SK-N-SH (cell line): ENCODE data around the gene KLF7. TPM values are rescaled to one million over a fixed set of nuclear protein-coding genes. Genes with fewer than 3 reads are reported as not detected.

Experiments
- CTCF ChIA-PET: fragments of 300-600, 350-600 bp; formaldehyde crosslinking; extraction: SDS; loops from one replicate; lab custom pipeline; 2021; lab: Yijun Ruan, JAX
- POLR2A ChIA-PET: fragments of 350-600 bp; sonication (Branson Sonifier 250); formaldehyde crosslinking; extraction: SDS; loops from one replicate; lab custom pipeline; 2020; ENCODE audit warnings: antibody characterized with exemption, inconsistent platforms; lab: Yijun Ruan, JAX
- DNase-seq: peaks from one replicate; pipeline ENCODE4 v3.0.0; 2012
- H2AFZ ChIP-seq: fragments of 200-600 bp; sonication (generic); 2 replicates; pipeline ENCODE4 v1.8.1; 2016; ENCODE audit warnings: antibody characterized with exemption, mild to moderate bottlenecking, low read depth
- H3F3A ChIP-seq: fragments of 200-600 bp; sonication (generic); replicated peaks from 2 replicates; pipeline ENCODE3; 2016; ENCODE audit warnings: antibody characterized with exemption, mild to moderate bottlenecking; ENCODE audit not compliant: insufficient read depth
- H3K27ac ChIP-seq, 2 experiments: fragments of 200-500 bp in 1 of 2; fragments of 200-600 bp in 1 of 2; sonication (Bioruptor generic) in 1 of 2; sonication (generic), shearing (Covaris generic) in 1 of 2; 2 replicates each; pipeline versions ENCODE4 v1.5.1 to v1.6.1; 2014 to 2016; ENCODE audit warnings: low read depth in 2 of 2, inconsistent platforms in 1 of 2, low read length in 1 of 2, mild to moderate bottlenecking in 1 of 2, mixed read lengths in 1 of 2
- H3K27me3 ChIP-seq: fragments of 200-600 bp; sonication (generic), shearing (Covaris generic); 2 replicates; pipeline ENCODE4 v1.6.1; 2016; ENCODE audit warnings: mixed run types; ENCODE audit not compliant: insufficient read depth
- H3K36me3 ChIP-seq, 2 experiments: fragments of 200-500 bp in 1 of 2; fragments of 200-600 bp in 1 of 2; sonication (Bioruptor generic) in 1 of 2; sonication (generic) in 1 of 2; replicated peaks in 1 of 2; 2 replicates each; pipeline versions ENCODE3 to v1.5.1; 2014 to 2016; ENCODE audit warnings: low read length in 1 of 2, mild to moderate bottlenecking in 1 of 2; ENCODE audit not compliant: insufficient read depth in 2 of 2, control insufficient read depth in 1 of 2
- H3K4me1 ChIP-seq, 2 experiments: fragments of 200-500 bp in 1 of 2; fragments of 200-600 bp in 1 of 2; sonication (Bioruptor generic) in 1 of 2; sonication (generic), shearing (Covaris generic) in 1 of 2; 2 replicates each; pipeline versions ENCODE4 v1.5.1 to v1.6.1; 2014 to 2016; ENCODE audit warnings: low read depth in 1 of 2, low read length in 1 of 2, mixed run types in 1 of 2; ENCODE audit not compliant: insufficient read depth in 2 of 2, control insufficient read depth in 1 of 2
- H3K4me2 ChIP-seq: fragments of 200-600 bp; sonication (generic), shearing (Covaris generic); 2 replicates; pipeline ENCODE4 v1.6.1; 2017; ENCODE audit warnings: mixed run types
- H3K4me3 ChIP-seq, 2 experiments: fragments of 200-500 bp in 1 of 2; fragments of 200-600 bp in 1 of 2; sonication (Bioruptor generic) in 1 of 2; sonication (generic), shearing (Covaris generic) in 1 of 2; 2 replicates each; pipeline versions ENCODE4 v1.5.1 to v1.8.1; 2014 to 2016; ENCODE audit warnings: low read depth in 2 of 2, inconsistent platforms in 1 of 2, low read length in 1 of 2, mild to moderate bottlenecking in 1 of 2, mixed read lengths in 1 of 2, moderate library complexity in 1 of 2
- H3K79me2 ChIP-seq: fragments of 200-600 bp; sonication (generic); 2 replicates; pipeline ENCODE4 v1.8.1; 2017; ENCODE audit warnings: mild to moderate bottlenecking; ENCODE audit not compliant: insufficient read depth
- H3K9ac ChIP-seq: fragments of 200-600 bp; sonication (generic); 2 replicates; pipeline ENCODE4 v1.6.1; 2017; ENCODE audit warnings: mixed run types
- H3K9me2 ChIP-seq: fragments of 200-600 bp; sonication (generic); 2 replicates; pipeline ENCODE4 v1.6.1; 2017; ENCODE audit warnings: mixed run types
- H3K9me3 ChIP-seq: fragments of 200-600 bp; sonication (generic); 2 replicates; pipeline ENCODE4 v1.6.1; 2017; ENCODE audit warnings: mixed run types, mild to moderate bottlenecking, moderate library complexity
- H4K20me1 ChIP-seq: fragments of 200-600 bp; sonication (generic); 2 replicates; pipeline ENCODE4 v1.6.1; 2017; ENCODE audit warnings: mild to moderate bottlenecking, mixed run types; ENCODE audit not compliant: insufficient read depth
- ELF1 ChIP-seq: IDR thresholded peaks from 2 replicates; pipeline ENCODE4 v1.4.0; 2012
- EZH2phosphoT487 ChIP-seq: fragments of 200-600 bp; sonication (generic); IDR thresholded peaks from 2 replicates; pipeline ENCODE4 v1.6.1; 2017; ENCODE audit warnings: low read depth, mixed run types, mild to moderate bottlenecking, antibody characterized with exemption, moderate library complexity, borderline replicate concordance
- FOXJ3 ChIP-seq: sonication (generic); formaldehyde crosslinking; IDR thresholded peaks from 2 replicates; pipeline ENCODE4 v1.5.1; 2020; ENCODE audit warnings: mild to moderate bottlenecking, missing genetic modification reagents
- GATA2 ChIP-seq: sonication (generic); formaldehyde crosslinking; IDR thresholded peaks from 2 replicates; pipeline ENCODE4 v1.5.0; 2020; ENCODE audit warnings: mild to moderate bottlenecking, missing genetic modification reagents
- MEF2A ChIP-seq: IDR thresholded peaks from 2 replicates; pipeline ENCODE4 v1.4.0; 2012; ENCODE audit warnings: low read depth, borderline replicate concordance
- MXI1 ChIP-seq: IDR thresholded peaks from 2 replicates; pipeline ENCODE4 v1.6.1; 2012; ENCODE audit warnings: mild to moderate bottlenecking, low read depth, low read length, improper control_type of control experiment
- NFIC ChIP-seq: IDR thresholded peaks from 2 replicates; pipeline ENCODE4 v1.4.0; 2012; ENCODE audit warnings: borderline replicate concordance
- RXRA ChIP-seq: IDR thresholded peaks from 2 replicates; pipeline ENCODE4 v1.4.0; 2012; ENCODE audit warnings: low read depth, mild to moderate bottlenecking, borderline replicate concordance
- TCF12 ChIP-seq: IDR thresholded peaks from 2 replicates; pipeline ENCODE4 v1.4.0; 2012
- USF1 ChIP-seq: IDR thresholded peaks from 2 replicates; pipeline ENCODE4 v1.4.0; 2012; ENCODE audit warnings: low read depth, borderline replicate concordance
- USF2 ChIP-seq: fragments of 150-350 bp; IDR thresholded peaks from 2 replicates; pipeline ENCODE4 v1.6.1; 2017; ENCODE audit warnings: antibody characterized with exemption, low read length, low read depth, borderline replicate concordance
- YY1 ChIP-seq: IDR thresholded peaks from 2 replicates; pipeline ENCODE4 v1.4.0; 2012; ENCODE audit warnings: low read depth, mild to moderate bottlenecking
- WGBS: methylation state at CpG from one replicate; pipeline ENCODE4 v1.1.6; 2017; ENCODE audit warnings: low lambda C conversion rate; 5-methylcytosine and 5-hydroxymethylcytosine counted together
- polyA plus RNA-seq, 3 experiments: library from polyadenylated mRNA; depleted of rRNA; stranded (reverse); fragments of >200 nt; gene quantifications; 2 replicates each; pipeline ENCODE4 v1.2.3, GENCODE V29; 2012
- TF ChIP-seq, protein P1 (sequence below): IDR thresholded peaks from 2 replicates; pipeline ENCODE4 v1.4.0; 2012; ENCODE audit warnings: low read depth

KLF7 gene
- polyA plus RNA-seq, 1 of the 3 experiments (the other 2 are of a cell fraction): 7.5 TPM

- no peaks in the 10 kb centered on the region for H3K9me3 ChIP-seq
- H3F3A ChIP-seq: no peaks in the 10 kb centered on the region
- H4K20me1 ChIP-seq: no peaks in the 10 kb centered on the region
- H3K4me1 ChIP-seq: no peaks in the 10 kb centered on the region; a peak in 2 of 4 replicates
- H3K36me3 ChIP-seq: no peaks in the 10 kb centered on the region
- H3K4me2 ChIP-seq: no peak overlapping the region
- no peak overlapping the region for H2AFZ ChIP-seq
- no peaks in the 10 kb centered on the region for H3K27me3 ChIP-seq
- 81% methylated on average over 9 of the region's 9 CpGs for WGBS
- TF ChIP-seq TCF12: no peak
- TF ChIP-seq, protein P1, sequence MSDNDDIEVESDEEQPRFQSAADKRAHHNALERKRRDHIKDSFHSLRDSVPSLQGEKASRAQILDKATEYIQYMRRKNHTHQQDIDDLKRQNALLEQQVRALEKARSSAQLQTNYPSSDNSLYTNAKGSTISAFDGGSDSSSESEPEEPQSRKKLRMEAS: no peak
- no peak for TF ChIP-seq MXI1
- TF ChIP-seq RXRA: no peak
- TF ChIP-seq ELF1: no peak
- H3K4me3 ChIP-seq: no peak overlapping the region
- no peak overlapping the region for H3K27ac ChIP-seq
- CTCF ChIA-PET: no interaction called here
- no peak for DNase-seq
- H3K9me2 ChIP-seq: no peaks in the 10 kb centered on the region
- H3K79me2 ChIP-seq: no peaks in the 10 kb centered on the region
- no peak overlapping the region for H3K9ac ChIP-seq
- POLR2A ChIA-PET: no interaction called here
Measured at GRCh38 chr2:207040696-207041095, 125.1 kb downstream of the KLF7 start.

DNA sequence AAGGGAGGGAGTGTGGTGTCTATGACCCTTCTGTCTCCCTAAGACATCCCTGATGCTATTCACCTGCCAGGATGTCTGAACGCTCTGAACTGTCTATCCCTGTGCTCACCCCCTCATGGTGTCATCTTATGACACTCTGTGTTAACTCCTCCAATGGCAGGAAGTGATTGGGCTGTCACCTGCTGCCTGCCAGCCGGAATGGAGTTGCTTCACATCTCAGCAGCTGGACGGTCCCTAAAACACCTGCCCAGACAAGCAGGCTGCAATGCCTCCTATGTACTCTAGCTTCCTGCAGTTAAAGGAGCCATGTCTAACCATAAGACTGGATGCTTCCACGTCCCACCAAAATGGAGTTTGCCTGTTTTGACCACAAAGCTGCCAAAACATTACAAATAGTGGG lies 126.5 kb downstream of the KLF7 start:
- Histone ChIP-seq H3K27me3 (no peaks in the 10 kb centered on the region), H2AFZ (no peak overlapping the region), H3K79me2 (no peaks in the 10 kb centered on the region), H3K9me2 (no peaks in the 10 kb centered on the region), H3K9ac (no peak overlapping the region), H3K4me3 (no peak overlapping the region), H3K36me3 (no peaks in the 10 kb centered on the region), H4K20me1 (no peaks in the 10 kb centered on the region), H3K4me2 (no peak overlapping the region), H3K27ac (no peak overlapping the region), H3K9me3 (no peaks in the 10 kb centered on the region), H3K4me1 (no peaks in the 10 kb centered on the region; a peak in 2 of 4 replicates), H3F3A (no peaks in the 10 kb centered on the region)
- POLR2A ChIA-PET: no interaction called here
- WGBS: 58% methylated on average over 4 of the region's 4 CpGs
- CTCF ChIA-PET: no interaction called here
- no peak for TF ChIP-seq NFIC
- no peak for TF ChIP-seq MXI1
- no peak for TF ChIP-seq USF1
- TF ChIP-seq YY1: no peak
- no peak for TF ChIP-seq ELF1
- no peak for TF ChIP-seq USF2
- TF ChIP-seq EZH2phosphoT487: no peak
- TF ChIP-seq MEF2A: no peak
- no peak for TF ChIP-seq GATA2 (CRISPR knock-in tag)
- TF ChIP-seq FOXJ3 (CRISPR knock-in tag): no peak
- DNase-seq: no peak
